ENCODE results near the gene EZR.

EZR gene

DNA sequence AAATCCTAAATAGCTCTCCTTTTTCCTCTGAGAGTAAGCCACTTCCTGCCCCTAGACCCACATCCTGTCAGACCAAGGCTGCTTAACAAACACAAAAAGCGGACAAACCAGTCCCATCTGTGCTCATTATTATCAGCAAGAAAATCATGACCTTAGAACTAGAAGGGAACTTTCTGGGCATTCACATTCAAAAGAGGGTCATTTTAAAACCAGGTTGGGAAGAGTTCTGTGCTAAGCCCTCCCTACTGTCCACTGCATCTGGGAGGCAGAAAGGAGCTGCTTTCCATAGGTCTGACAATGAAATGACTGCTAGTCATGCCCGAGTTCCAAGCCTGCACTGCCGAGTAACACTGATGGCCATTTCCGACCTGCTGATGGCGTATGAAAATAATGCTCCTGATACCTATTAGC lies 15.4 kb downstream of the EZR start:
- peak overlapping the region; percentile 25 for H3K4me3 ChIP-seq
- H3K27ac ChIP-seq: peak overlapping the region in 1 of 2 donors; percentile 3
- TF ChIP-seq, protein P1, sequence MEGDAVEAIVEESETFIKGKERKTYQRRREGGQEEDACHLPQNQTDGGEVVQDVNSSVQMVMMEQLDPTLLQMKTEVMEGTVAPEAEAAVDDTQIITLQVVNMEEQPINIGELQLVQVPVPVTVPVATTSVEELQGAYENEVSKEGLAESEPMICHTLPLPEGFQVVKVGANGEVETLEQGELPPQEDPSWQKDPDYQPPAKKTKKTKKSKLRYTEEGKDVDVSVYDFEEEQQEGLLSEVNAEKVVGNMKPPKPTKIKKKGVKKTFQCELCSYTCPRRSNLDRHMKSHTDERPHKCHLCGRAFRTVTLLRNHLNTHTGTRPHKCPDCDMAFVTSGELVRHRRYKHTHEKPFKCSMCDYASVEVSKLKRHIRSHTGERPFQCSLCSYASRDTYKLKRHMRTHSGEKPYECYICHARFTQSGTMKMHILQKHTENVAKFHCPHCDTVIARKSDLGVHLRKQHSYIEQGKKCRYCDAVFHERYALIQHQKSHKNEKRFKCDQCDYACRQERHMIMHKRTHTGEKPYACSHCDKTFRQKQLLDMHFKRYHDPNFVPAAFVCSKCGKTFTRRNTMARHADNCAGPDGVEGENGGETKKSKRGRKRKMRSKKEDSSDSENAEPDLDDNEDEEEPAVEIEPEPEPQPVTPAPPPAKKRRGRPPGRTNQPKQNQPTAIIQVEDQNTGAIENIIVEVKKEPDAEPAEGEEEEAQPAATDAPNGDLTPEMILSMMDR (IDR thresholded peaks at IDR 0.05): no peak
- DNase-seq (ENCODE audit: low spot score): no peak

DNA sequence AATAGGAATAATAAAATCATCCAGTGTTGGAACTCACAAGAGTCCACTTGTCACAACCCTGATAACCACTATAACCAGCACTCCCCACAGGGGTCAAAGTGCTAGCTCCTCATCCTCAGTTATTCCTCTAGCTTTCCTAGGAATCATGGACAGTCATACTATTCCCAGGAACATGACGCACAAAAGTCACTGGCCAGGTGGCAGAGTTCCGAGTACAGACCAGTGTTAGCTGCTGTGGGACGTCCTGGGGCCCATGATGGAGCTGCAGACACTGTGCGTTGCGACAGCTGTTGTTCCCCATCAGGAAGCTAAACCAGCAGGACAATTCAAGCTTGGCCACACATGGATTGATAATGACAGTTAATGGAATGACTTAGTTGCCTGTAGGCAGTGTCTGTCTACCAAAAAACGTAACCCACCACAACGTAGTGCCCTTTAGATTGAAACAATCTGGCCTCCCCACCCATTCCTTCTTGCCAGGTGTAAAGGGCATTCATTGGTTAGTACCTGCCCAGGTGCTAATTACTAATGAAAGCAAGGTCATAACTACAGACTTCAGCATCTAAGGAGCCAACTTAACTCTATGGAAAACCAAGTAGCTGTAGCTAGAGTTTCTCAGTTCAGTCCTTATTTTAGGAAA lies 17.4 kb downstream of the EZR start:
- TF ChIP-seq, protein P1 (IDR thresholded peaks at IDR 0.05): no peak
- Histone ChIP-seq H3K4me3 (no peak overlapping the region), H3K27ac (no peak overlapping the region)
- no peak for DNase-seq (ENCODE audit: low spot score)

DNA sequence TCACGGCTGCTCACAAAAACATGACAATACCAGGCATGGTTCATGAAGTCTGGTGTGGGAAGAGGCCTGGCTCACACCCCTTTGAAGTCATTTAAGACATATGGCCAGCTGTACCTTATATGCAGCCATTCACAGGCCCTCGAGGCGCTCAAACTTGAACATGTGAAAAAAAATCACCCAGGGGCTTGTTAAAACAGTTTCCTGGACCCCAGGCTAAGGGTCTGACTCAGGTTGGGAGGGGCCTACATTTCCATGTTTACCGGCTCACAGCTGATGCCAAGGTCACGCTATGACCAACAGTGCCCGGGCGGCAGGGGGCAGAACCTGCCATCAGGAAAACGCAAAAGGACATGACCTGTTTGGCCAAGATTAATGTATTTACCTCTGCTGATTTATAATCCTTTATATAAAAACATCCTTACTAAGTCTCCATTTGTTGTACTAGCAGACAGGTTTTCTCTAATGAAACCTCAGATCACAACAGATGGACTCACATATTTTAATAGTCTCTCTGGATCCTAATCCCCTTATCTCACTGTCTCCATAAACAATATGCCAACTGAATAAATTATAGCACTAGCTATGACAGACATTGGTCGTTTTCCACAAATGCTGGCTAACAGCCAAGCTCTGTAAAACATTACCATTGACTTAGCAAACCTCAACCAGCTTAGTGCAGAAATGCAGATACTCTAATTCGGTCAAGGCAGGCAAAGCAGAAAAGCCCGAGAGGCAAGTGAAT lies 19.9 kb downstream of the EZR start:
- Histone ChIP-seq H3K27ac (peak overlapping the region; percentile 61 to 84), H3K4me3 (no peak overlapping the region)
- TF ChIP-seq, protein P1 (IDR thresholded peaks at IDR 0.05): no peak
- no peak for DNase-seq (ENCODE audit: low spot score)

DNA sequence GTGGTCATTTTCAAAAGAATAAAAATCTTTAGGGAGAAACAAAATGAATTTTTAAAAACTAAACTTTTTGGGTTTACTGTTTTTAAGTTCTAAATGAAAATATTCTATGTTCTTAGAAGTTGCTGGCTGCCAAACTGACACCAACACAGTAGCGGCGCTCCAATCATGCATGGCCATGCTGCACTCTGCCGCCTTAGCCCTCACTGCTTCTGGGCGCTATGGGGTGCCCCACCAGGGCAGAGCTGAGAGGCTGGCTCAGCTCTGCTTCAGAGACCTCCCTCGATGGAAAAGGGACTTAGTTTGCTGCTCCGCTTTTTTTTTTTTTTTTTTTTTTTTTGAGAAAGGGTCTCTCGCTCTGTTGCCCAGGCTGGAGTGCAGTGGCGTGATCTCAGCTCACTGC lies 20.9 kb downstream of the EZR start:
- DNase-seq (ENCODE audit: low spot score): no peak

DNA sequence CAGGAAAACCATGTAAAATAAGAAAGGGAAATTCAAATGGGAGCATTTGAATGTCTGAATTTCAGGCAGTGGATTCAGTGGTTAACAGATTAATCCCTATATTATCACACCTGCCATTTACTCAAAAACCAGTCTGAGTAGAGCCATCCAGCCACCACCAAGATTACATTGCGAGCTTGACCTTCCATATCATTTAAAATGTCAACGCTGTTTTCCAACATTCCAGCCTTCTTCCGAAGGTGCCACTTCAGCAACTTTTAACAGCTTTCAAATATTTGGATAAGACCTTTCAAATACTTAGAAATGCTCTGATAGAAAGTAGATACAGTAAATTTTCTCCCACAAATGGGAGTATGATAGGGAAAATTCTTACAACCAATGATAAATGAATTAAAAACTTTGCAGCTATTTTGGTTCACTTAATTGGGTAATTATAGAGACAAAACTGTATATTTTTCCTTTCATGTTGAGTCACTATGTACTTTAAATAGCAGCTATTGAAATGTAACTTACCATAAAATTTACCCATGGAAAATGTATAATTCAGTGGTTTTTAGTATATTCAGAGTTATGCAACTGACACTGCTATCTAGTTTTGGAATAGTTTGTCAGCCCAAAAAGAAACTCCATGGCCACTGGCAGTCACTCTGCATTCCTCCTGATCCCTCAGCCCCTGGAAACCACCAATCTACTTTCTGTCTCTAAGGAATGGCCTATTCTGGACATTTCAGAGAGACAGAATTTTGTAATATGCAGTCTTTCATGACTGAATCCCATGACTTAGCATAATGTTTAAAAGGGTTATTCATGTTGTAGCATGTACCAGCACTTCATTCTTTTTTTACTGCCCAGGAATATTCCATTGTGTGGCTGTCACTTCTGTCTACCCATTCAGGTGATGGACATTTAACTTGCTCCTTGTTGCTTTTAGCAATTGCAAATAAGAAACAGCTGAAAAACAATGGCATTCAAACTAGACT lies 21.5 kb downstream of the EZR start:
- Histone ChIP-seq H3K27ac (peak overlapping the region; percentile 61 to 84), H3K4me3 (no peak overlapping the region)
- no peak for DNase-seq (ENCODE audit: low spot score)
- TF ChIP-seq, protein P1 (IDR thresholded peaks at IDR 0.05): no peak

More for the DNA sequence above, 20.9 kb downstream of the EZR start:
- Histone ChIP-seq H3K4me3 (no peak overlapping the region), H3K27ac (peak overlapping the region; percentile 61 to 84)
- TF ChIP-seq, protein P1 (IDR thresholded peaks at IDR 0.05): no peak

DNA sequence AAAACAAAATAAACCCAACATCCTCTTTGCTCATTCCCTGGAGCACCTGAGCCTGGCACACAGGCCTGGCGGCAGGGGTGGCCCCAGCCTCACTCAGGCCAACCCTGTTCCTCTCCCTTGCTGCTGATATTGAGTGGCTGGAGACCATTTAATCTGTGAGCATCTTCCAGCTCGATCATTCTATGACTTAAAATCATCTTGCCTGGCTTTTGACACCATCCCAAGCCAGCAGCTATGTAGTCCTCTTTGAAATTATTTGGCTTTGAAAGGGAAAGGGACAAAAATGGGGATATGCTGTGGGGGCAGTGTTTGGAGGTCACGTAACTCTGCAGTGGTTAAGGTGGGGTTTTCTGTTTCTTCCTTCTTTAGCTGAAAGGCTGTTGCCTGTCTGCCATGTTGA lies 22.8 kb downstream of the EZR start:
- TF ChIP-seq, protein P1 (IDR thresholded peaks at IDR 0.05): no peak
- no peak overlapping the region for H3K4me3 ChIP-seq
- no peak overlapping the region for H3K27ac ChIP-seq
- DNase-seq (ENCODE audit: low spot score): no peak

All from coronary artery (tissue), 2 donors.